Fibroblast of mammary gland (primary cell): ENCODE data around the gene KLK13.

Experiments
- DNase-seq: peaks from one replicate; pipeline ENCODE4 v3.0.0-alpha.2; 2010; ENCODE audit warnings: low read depth
- H3K4me3 ChIP-seq: 2 replicates; pipeline ENCODE4 v1.5.1; 2011; ENCODE audit warnings: low read depth, mild to moderate bottlenecking, low read length, moderate library complexity; ENCODE audit not compliant: control insufficient read depth
- TF ChIP-seq, protein P1 (sequence below): conservative IDR thresholded peaks from 2 replicates; pipeline ENCODE4 v1.5.1; 2011; ENCODE audit warnings: low read depth, low read length, inconsistent platforms; ENCODE audit not compliant: control insufficient read depth, insufficient read depth

The KLK13 gene

DNA sequence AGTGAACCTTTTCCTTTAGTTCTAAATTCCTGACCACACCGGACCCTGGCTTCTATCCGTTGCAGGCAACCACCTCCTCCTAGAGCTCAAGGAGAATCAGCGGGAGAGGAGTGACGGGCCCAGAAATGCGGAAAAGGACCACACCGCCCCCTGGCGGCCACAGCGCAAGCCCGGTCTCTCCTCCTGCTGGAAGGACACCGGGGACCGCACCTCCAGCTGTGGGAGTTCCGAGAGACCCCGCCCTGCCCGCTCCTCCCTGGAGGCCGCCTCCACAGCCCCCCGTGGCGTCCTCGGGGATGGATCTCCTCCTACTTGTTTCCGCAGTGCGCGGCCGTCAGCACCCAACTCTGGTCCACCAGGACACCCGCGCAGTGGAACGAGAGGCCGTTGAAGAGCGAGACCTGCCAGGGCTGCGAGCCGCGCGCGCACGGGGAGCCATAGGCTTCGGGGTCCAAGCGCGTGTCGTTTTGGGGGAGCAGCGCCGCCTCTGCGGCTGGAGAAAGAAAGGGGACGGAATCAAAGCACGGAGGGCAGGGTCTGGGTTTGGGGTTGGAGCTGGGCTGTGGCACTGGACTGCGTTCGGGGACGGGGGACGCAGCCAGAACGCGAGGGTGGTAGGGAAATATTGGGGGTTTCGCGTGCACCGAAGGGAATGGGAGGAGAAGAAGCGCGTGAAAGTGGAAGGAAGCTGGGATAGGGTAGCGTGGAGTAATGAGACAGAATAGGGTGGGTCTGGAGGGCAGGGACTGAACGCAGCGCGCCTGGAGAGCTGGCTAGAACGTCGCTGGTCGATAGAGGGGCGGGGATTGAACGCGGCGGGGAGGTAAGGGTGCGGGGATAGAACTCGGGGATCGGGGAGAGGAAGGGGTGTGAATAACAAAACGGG is 47.9 kb downstream of the KLK13 start:
- TF ChIP-seq, protein P1, sequence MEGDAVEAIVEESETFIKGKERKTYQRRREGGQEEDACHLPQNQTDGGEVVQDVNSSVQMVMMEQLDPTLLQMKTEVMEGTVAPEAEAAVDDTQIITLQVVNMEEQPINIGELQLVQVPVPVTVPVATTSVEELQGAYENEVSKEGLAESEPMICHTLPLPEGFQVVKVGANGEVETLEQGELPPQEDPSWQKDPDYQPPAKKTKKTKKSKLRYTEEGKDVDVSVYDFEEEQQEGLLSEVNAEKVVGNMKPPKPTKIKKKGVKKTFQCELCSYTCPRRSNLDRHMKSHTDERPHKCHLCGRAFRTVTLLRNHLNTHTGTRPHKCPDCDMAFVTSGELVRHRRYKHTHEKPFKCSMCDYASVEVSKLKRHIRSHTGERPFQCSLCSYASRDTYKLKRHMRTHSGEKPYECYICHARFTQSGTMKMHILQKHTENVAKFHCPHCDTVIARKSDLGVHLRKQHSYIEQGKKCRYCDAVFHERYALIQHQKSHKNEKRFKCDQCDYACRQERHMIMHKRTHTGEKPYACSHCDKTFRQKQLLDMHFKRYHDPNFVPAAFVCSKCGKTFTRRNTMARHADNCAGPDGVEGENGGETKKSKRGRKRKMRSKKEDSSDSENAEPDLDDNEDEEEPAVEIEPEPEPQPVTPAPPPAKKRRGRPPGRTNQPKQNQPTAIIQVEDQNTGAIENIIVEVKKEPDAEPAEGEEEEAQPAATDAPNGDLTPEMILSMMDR = peak; percentile 62
- peak; percentile 36 for DNase-seq
- H3K4me3 ChIP-seq = no peak overlapping the region

DNA sequence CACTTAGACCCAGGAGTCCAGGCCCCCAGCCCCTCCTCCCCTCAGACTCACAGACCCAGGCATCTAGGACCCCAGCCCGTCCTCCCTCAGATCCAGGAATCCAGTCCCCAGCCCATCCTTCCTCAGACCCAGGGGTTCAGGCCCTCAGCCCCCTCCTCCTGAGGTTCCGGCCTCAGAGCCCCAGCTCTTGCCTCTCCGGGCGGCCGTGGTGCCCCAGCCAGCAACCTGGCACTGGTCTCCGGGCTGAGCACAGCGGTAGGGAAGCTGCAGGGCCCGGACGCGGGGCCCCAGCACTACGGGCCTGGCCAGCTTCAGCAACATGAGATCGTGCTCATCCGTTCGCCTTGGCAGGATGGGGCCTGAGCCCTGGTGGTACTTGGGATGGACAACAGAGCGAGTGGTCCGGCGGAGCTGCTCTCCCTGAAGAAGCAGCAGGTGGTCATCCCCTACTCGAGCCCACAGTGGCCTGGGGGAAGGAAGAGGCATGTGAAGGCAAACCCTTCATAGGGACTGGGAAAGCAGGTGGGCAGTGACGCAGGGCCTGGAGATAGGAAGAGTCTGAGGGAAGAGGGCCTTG is 49.1 kb downstream of the KLK13 start:
- TF ChIP-seq, protein P1 = no peak
- no peak for DNase-seq
- H3K4me3 ChIP-seq = no peak overlapping the region

DNA sequence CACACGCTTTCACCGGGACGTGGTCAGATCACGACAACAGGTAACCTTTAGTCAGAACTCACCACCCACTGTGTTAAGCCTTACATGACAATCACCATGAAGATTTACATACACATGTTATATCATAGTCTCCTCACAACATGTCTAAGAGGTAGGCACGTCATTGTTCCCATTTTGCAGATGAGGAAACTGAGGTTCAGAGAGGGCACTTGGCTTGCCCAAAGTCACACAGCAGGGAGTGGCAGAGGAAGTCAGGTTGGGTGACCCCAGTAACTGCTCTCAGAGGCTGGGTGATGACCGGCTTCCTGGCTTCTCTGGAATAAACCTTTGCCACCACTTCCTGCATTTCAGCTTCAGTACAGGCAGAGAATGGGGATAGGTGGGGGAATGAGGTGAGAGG is 50.6 kb downstream of the KLK13 start:
- no peak for DNase-seq
- TF ChIP-seq, protein P1 = no peak
- H3K4me3 ChIP-seq = no peak overlapping the region

DNA sequence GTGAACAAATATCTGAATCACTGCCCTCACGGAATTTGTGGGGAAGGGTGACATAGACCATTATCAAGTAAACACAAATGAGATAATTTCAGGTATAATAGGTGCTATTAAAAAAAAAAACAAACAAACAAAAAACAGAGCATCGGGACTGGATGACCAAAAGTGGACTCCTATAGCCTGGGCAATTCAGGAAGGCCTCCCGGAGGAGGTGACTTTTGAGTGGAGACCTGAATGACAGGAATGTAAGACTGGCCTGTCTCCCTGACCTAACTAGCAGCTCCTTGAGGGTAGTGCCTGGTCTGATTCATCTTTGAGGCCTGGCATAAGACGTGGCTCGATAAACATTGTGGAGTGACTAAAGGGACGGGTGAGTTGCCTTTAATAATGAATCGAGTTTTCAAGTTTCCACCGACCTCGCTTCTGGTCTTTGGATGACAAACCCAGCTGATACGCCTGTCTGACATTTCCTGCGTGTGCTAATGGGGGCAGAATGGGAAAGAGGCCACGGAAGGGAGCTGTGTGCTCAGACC is 52.2 kb downstream of the KLK13 start:
- H3K4me3 ChIP-seq = no peak overlapping the region
- DNase-seq = no peak
- TF ChIP-seq, protein P1 = no peak

DNA sequence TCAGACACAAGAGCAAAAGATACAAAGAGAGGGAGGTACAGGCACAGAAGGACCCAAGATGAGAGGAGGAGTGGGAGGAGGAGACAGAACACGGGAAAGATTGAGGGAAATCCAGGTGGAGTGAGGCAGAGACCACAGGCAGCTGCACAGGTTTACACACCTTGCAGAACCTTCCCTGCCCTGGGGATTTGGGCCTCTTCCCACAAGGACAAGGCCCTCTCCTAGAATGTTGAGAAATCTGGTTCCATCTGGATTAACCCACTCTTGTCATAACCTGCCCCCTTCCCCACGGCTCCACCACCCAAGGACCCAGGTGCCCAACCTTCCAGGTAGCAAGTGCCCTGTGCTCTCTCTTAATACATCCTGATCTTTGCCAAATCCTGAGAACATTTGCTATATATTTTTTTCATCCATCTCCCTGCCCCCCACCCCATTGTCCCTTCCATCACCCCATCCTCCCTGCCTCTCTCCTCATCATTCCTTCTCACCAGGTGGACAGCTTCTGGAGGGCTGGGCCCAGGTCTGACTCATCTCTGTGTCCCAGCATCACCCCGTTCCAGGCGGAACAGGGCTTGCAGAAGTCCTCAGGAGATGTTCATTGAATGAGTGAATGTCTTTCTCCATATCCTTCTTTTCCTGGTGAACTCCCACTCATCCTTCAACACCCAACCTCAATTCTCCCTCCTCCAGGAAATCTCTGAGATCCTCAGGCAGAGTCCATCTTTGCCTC is 54.7 kb downstream of the KLK13 start:
- TF ChIP-seq, protein P1 = no peak
- H3K4me3 ChIP-seq = no peak overlapping the region
- no peak for DNase-seq

DNA sequence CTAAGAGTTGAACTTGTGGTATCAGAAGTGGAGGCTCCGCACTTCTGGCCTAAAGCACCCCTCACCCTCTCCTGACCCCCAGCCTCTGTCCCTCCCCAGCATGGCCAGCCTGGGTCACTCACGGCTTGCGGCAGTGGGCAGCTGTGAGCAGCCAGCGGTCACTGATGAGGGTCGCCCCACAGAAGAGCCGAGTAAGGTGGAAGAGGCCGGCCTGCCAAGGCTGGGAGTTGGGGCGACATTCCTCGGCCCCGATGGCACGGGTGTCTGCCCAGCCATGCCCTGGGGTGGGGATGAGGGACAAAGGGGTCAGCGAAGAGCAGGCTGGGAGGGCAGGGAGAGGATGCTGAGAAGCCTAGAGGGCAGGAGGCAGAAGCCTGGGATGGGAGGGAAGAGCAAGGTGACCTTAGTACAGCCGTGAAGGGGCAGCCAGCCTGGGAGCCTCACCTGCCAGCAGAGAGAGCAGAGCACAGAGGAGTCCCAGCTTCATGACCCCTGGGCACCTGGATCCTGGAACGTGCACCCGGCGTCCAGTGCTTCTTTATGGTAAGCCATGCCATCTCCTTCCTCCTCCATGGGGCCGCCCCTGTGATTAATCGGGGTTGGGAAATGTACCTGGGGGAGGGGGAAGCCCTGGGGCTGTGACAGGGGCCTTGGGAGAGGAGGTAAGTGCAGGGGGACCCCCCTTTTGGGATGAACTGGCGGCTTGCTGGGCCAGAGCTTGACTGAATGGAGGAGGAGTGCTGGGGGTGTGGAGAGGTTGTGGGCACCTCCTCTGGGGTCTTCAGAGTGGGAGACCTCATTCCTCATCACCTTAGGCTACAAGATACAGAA is 55.6 kb downstream of the KLK13 start:
- TF ChIP-seq, protein P1 = no peak
- no peak overlapping the region for H3K4me3 ChIP-seq
- no peak for DNase-seq
